Lung (tissue), 12 donors: ENCODE measurements around the gene ENO1. TPM values are rescaled to one million over a fixed set of nuclear protein-coding genes. Genes with fewer than 3 reads are reported as not detected.
"Not testable (repeated sequence)": the region's sequence is repeated elsewhere in the genome, so short reads cannot be mapped to it uniquely, and the experiment has no call there.

Experiments used
- ATAC-seq: fragments of 200-7000 bp; cut with Tn5 transposase; one replicate; pipeline ENCODE4 v1.9.1; 2020; ENCODE audit warnings: moderate number of reproducible peaks; ENCODE audit not compliant: insufficient read depth, low FRiP score
- DNase-seq, 3 donors: peaks; one replicate each; pipeline ENCODE4 v3.0.0-alpha.2; 2013 to 2017
- H3K27ac ChIP-seq, 2 donors: one replicate each; pipeline ENCODE4 v1.5.1; 2013; ENCODE audit warnings: mild to moderate bottlenecking in 2 of 2, moderate library complexity in 2 of 2, control low read depth in 1 of 2, inconsistent platforms in 1 of 2, low read depth in 1 of 2, low read length in 1 of 2
- H3K27me3 ChIP-seq, 3 donors: one replicate each; pipeline ENCODE4 v1.5.1; 2013; ENCODE audit warnings: low read length in 2 of 3; ENCODE audit not compliant: control insufficient read depth in 3 of 3, insufficient read depth in 3 of 3
- H3K36me3 ChIP-seq, 4 donors: one replicate each; pipeline ENCODE4 v1.5.1; 2013; ENCODE audit warnings: low read length in 4 of 4, mild to moderate bottlenecking in 1 of 4, moderate library complexity in 1 of 4; ENCODE audit not compliant: control insufficient read depth in 4 of 4, insufficient read depth in 4 of 4
- H3K4me1 ChIP-seq, 5 donors: one replicate each; pipeline ENCODE4 v1.5.1; 2013; ENCODE audit warnings: low read length in 5 of 5, mild to moderate bottlenecking in 2 of 5, moderate library complexity in 1 of 5; ENCODE audit not compliant: control insufficient read depth in 5 of 5, insufficient read depth in 5 of 5
- H3K4me3 ChIP-seq: one replicate; pipeline ENCODE4 v1.5.1; 2013; ENCODE audit warnings: mild to moderate bottlenecking, control low read depth, moderate library complexity
- H3K9ac ChIP-seq, 2 donors: one replicate each; pipeline ENCODE4 v1.5.1; 2013; ENCODE audit warnings: low read length in 2 of 2, control low read depth in 1 of 2; ENCODE audit not compliant: insufficient read depth in 1 of 2
- H3K9me3 ChIP-seq, 4 donors: one replicate each; pipeline ENCODE4 v1.5.1; 2013; ENCODE audit warnings: low read length in 3 of 4, mild to moderate bottlenecking in 1 of 4, moderate library complexity in 1 of 4; ENCODE audit not compliant: control insufficient read depth in 4 of 4, insufficient read depth in 3 of 4
- CTCF ChIP-seq: IDR thresholded peaks from 2 replicates; pipeline ENCODE4 v1.5.1; 2012; ENCODE audit warnings: mild to moderate bottlenecking; ENCODE audit errors: control extremely low read depth, extremely low read depth
- WGBS, 2 donors: extraction: QIAGEN DNeasy Blood & Tissue Kit; methylation state at CpG; one replicate each; pipeline ENCODE4 v1.1.7; 2013; 5-methylcytosine and 5-hydroxymethylcytosine counted together
- polyA plus RNA-seq, 2 donors: library from polyadenylated mRNA; stranded (reverse); fragments of 200-250 nt; gene quantifications; one replicate each; pipeline ENCODE4 v1.2.1, GENCODE V29; 2013
- total RNA-seq, 2 donors: library from RNA; depleted of rRNA in 1 of 2; stranded (reverse); fragments of >200 nt in 1 of 2; gene quantifications; one replicate each; pipeline ENCODE4 v1.2.1, GENCODE V29; 2014 to 2021
- donor health status: control.
- donor health status: control.
- donor health status: Bipolar disorder and iron deficiency.
- donor health status: healthy.
- donor health status: DM: yes; HTN: yes; CAD: no.

The ENO1 gene
- total and polyA plus RNA-seq, 4 donors: 449 to 1,784 (median 959) TPM

GRCh38 chr1:8889103-8889846 lies 10.8 kb upstream of the ENO1 start:
- no peak overlapping the region for H3K9ac ChIP-seq
- no peak for ATAC-seq
- no peaks in the 10 kb centered on the region for H3K36me3 ChIP-seq
- no peaks in the 10 kb centered on the region for H3K9me3 ChIP-seq
- H3K27me3 ChIP-seq: no peaks in the 10 kb centered on the region
- 52 to 56% methylated on average over 11 of the region's 11 CpGs for WGBS, 2 donors
- DNase-seq: peak in 1 of 3 donors; percentile 44
- no peak for TF ChIP-seq CTCF
- H3K4me1 ChIP-seq: peaks cover 0 to 10% (median 5%) of the 10 kb centered on the region in 5 donors
- H3K27ac ChIP-seq: peak overlapping the region; percentile 26 to 57
- H3K4me3 ChIP-seq: no peak overlapping the region

- Histone ChIP-seq H3K4me1 (peaks cover 0 to 10% (median 5%) of the 10 kb centered on the region in 5 donors), H3K27ac (no peak overlapping the region), H3K36me3 (no peaks in the 10 kb centered on the region), H3K9me3 (no peaks in the 10 kb centered on the region), H3K4me3 (no peak overlapping the region), H3K27me3 (no peaks in the 10 kb centered on the region), H3K9ac (no peak overlapping the region)
- no peak for TF ChIP-seq CTCF
- ATAC-seq: no peak
- no peak for DNase-seq
- 94 to 96% methylated on average over 2 of the region's 2 CpGs for WGBS, 2 donors
These were observed 8.1 kb upstream of the ENO1 start for GRCh38 chr1:8886589-8886988.

GRCh38 chr1:8886031-8886524 lies 7.6 kb upstream of the ENO1 start:
- not testable (repeated sequence) for H3K4me3 ChIP-seq, DNase-seq, H3K4me1 ChIP-seq, H3K36me3 ChIP-seq, H3K9ac ChIP-seq, H3K27me3 ChIP-seq, H3K27ac ChIP-seq, ATAC-seq, H3K9me3 ChIP-seq
- 87 to 95% methylated on average over 9 of the region's 9 CpGs for WGBS, 2 donors

- H3K9ac ChIP-seq: not testable (repeated sequence)
These were observed 5.6 kb upstream of the ENO1 start for GRCh38 chr1:8884105-8884504.

More at GRCh38 chr1:8884105-8884504, 5.6 kb upstream of the ENO1 start:
- not testable (repeated sequence) for DNase-seq, H3K36me3 ChIP-seq, H3K27ac ChIP-seq, H3K4me3 ChIP-seq, H3K27me3 ChIP-seq, H3K9me3 ChIP-seq, ATAC-seq
- peaks cover 0 to 18% (median 7%) of the 10 kb centered on the region in 5 donors for H3K4me1 ChIP-seq
- WGBS, 2 donors: 90 to 92% methylated on average over 13 of the region's 13 CpGs
